Measurements from ENCODE around the gene ALS2CL. TPM values are rescaled to one million over a fixed set of nuclear protein-coding genes. Genes with fewer than 3 reads are reported as not detected.

ALS2CL gene
- total and polyA plus RNA-seq, 8 donors, result 7.6 to 74.4 (median 12.7) TPM

DNA sequence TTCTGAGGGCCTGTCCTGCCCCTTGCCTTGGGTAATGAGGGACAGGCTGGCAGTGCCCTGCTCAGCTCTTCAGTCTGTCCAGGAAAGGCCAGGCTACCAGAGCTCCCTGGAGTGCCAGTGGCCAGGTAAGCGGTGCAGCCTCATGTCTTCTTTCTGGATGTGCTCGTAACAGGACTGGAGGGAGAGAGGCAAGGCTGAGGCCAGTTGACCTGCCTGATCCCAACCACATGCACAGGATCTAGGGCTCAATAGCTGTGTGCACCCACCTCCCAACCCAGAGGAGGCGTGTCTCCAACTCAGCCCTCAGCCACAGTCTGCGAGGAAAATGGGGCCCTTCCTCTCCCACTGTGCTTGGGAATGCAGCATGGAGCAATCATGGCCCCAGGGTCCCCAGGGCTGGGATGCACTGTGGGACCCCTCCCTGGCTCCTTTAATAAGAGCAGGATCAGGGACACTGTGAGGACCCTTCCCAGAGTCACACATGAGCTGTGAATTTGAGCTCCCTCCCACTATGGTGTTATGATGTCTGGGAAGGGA, 22.5 kb downstream of the ALS2CL start:
- H3K27me3 ChIP-seq, result no peaks in the 10 kb centered on the region
- intact Hi-C loops (cut with DNase I), result no loop called here

DNA sequence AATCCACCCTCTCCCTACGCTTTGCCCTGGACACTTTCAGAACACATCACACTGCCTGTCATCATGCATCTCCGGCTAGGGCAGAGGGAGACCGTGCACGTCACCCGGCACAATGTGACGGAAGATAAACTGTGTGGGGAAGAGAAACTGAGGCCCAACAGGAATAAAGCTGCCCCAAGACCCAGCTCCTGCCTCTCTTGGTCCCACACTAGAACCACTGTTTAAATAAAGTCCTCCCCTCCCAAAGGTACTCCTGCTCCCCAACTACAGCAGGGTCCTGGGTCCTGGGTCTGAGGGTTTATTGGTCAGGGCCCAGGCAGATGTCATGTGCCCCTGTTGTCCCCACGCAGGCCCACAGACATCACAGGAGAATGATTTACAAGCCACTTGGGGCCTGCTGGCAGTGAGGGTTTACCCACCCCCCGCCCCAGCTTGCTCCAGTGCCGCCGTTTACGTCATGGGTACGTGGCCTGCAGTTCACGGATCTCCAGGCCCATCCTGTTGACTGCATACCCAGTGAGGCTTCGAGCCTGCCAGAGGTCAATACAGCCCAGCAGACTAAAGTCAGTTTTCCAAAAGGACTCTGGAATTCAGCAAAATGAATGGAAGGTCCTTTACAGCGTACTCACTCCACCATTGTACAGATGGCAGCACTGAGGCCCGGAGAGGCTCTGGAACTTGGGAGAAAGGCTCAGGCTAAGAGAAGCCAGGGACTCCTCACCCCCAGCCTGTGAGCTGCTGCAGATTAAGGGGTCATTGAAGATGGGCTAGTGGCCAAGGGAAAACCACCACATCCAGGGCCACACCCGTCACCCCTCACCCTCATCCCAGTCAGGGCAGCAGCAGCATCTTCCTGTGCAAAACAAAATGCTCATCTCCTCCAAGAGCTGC, 23.2 kb downstream of the ALS2CL start:
- Histone ChIP-seq H3K27ac (no peak overlapping the region), H3K4me3 (no peak overlapping the region), H3K4me1 (no peaks in the 10 kb centered on the region), H3K36me3 (peaks cover 0 to 40% of the 10 kb centered on the region in 2 donors), H3K27me3 (no peaks in the 10 kb centered on the region), H3K9me3 (no peaks in the 10 kb centered on the region)
- no peak for ATAC-seq
- intact Hi-C loops (cut with DNase I), result no loop called here
- TF ChIP-seq, protein P1, sequence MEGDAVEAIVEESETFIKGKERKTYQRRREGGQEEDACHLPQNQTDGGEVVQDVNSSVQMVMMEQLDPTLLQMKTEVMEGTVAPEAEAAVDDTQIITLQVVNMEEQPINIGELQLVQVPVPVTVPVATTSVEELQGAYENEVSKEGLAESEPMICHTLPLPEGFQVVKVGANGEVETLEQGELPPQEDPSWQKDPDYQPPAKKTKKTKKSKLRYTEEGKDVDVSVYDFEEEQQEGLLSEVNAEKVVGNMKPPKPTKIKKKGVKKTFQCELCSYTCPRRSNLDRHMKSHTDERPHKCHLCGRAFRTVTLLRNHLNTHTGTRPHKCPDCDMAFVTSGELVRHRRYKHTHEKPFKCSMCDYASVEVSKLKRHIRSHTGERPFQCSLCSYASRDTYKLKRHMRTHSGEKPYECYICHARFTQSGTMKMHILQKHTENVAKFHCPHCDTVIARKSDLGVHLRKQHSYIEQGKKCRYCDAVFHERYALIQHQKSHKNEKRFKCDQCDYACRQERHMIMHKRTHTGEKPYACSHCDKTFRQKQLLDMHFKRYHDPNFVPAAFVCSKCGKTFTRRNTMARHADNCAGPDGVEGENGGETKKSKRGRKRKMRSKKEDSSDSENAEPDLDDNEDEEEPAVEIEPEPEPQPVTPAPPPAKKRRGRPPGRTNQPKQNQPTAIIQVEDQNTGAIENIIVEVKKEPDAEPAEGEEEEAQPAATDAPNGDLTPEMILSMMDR (IDR thresholded peaks at IDR 0.05), result no peak
- DNase-seq, result peak in 2 of 4 donors; percentile 17 to 31

More for the DNA sequence above, 22.5 kb downstream of the ALS2CL start:
- Histone ChIP-seq H3K9me3 (no peaks in the 10 kb centered on the region), H3K4me1 (no peaks in the 10 kb centered on the region), H3K36me3 (peaks cover 0 to 47% of the 10 kb centered on the region in 2 donors), H3K4me3 (no peak overlapping the region), H3K27ac (no peak overlapping the region)
- peak in 2 of 4 donors; percentile 20 to 34 for DNase-seq
- TF ChIP-seq, protein P1 (IDR thresholded peaks at IDR 0.05), result no peak
- no peak for ATAC-seq

DNA sequence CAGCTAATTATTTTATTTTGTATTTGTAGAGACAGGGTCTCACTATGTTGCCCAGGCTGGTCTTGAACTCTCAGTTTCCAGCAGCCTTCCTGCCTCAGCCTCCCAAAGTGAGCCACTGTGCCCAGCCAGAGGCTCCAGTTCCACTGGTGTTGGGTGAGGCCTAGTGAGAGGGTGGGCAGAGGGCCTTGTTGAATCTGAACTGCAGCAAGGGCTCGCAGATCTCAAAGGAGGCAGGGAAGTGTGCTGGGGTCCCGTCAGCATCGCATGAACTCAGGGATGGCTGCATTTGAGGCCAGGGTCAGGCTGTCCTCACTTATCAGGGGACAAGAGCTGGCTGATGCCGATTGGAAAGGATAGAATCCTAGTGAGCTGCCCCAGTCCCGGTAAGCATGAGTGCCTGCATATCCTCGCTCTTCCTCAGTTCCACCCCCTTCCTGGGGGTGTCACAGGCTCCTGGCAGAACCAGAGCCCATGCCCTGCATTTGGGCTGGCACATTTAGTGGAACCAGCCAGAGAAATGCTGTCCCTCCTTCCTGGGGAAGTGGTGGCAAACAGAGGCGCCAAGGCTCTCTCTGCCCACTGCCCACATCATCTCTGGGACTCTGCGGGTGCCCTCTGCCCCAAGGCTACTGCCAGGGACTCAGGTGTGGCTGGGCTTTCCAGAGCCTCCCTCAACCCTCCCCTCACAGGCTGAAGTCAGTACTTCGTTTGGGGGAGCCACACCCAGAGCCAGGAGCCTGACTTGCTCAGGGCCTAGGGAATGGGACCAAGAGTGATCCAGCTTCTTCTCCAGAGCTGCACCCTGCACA, 24.1 kb downstream of the ALS2CL start:
- Histone ChIP-seq H3K9me3 (no peaks in the 10 kb centered on the region), H3K27me3 (no peaks in the 10 kb centered on the region), H3K36me3 (peaks cover 0 to 32% of the 10 kb centered on the region in 2 donors), H3K27ac (no peak overlapping the region), H3K4me3 (no peak overlapping the region), H3K4me1 (no peaks in the 10 kb centered on the region)
- intact Hi-C loops (cut with DNase I), result no loop called here
- DNase-seq (peak in 2 of 4 donors; percentile 28 to 41), ATAC-seq (no peak)
- TF ChIP-seq, protein P1 (IDR thresholded peaks at IDR 0.05), result no peak

DNA sequence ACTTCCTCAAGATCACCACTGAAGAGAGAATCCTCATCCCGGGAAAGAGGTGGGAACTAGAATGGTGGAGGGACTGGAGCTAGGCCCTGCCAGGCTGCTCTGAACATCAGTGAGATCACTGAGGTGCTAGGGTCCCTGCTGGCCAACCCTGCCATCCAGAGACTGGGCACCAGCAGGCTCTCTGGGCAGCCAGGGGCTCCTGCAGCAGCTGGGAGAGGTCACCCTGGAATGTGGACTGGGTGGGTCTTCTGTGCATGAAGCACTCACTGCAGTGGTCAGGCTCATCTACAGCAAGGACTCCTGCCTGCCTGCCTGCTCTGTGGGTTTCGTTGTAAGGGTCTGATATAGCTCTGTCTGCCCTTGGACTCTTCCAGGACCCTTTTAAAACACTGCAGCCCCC, 24.9 kb downstream of the ALS2CL start:
- Histone ChIP-seq H3K4me3 (no peak overlapping the region), H3K9me3 (no peaks in the 10 kb centered on the region), H3K36me3 (peaks cover 0 to 24% of the 10 kb centered on the region in 2 donors), H3K27ac (no peak overlapping the region), H3K27me3 (no peaks in the 10 kb centered on the region), H3K4me1 (no peaks in the 10 kb centered on the region)
- ATAC-seq, result no peak
- intact Hi-C loops (cut with DNase I), result no loop called here
- peak in 1 of 4 donors; percentile 44 for DNase-seq
- TF ChIP-seq, protein P1 (IDR thresholded peaks at IDR 0.05), result no peak
